Measurements from ENCODE around the gene AACS. TPM values are rescaled to one million over a fixed set of nuclear protein-coding genes. Genes with fewer than 3 reads are reported as not detected.

AACS gene
- total and polyA plus RNA-seq, 2 of the 13 experiments (the other 11 are each of a cell fraction or from before 2014, with no cell fraction given), result 23.3 to 28.8 TPM

DNA sequence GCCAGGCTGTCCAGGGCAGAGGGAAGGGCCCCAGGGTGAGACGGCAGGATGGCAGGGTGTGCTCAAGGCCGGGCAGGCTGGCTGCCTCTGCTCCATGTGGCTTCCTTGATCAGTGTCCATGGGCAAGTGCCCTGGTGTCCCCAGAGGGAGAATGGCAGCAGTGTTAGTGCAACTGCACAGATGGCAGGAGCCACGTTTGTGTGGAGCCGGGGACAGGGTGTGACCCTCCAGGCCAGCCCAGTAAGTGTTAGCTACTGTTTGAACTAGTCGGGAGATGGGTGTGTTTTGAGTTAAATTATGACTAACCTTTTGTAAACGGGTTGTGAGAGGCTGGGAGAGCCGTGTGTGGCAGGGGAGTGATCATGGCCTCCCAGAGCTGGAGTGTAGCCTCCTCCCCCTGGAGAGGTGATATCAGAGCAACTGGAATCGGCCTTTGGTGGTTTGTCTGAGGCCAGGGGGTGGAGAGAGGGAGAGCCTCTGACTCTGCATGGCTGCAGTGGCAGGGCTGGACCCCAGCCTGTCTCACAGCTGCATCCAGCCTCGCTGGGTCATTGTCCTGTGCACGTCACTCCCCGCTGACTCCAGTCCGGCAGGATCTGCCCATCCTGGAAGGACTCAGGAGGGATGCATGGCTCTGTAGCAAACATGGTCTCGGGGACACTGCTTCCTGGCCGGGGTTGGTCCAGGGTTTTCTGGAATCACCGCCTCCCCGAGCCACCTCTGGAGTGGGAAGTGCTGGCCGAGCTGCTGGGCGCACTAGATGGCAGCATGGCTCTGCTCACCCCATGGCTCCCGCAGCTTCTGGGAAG is 27.8 kb downstream of the AACS start (continued):
- TF ChIP-seq CREBL2 (CRISPR knock-in tag; IDR thresholded peaks at IDR 0.05; ENCODE audit: borderline replicate concordance), result no peak
- TF ChIP-seq NRL (CRISPR knock-in tag; IDR thresholded peaks at IDR 0.05; ENCODE audit: borderline replicate concordance), result no peak; the same call in 1 of the 2 replicates
- no peak for TF ChIP-seq KDM4B (CRISPR knock-in tag; IDR thresholded peaks at IDR 0.05)
- no peak for TF ChIP-seq ZNF326 (CRISPR knock-in tag; IDR thresholded peaks at IDR 0.05; ENCODE audit: borderline replicate concordance)
- TF ChIP-seq ZNF205 (CRISPR knock-in tag; IDR thresholded peaks at IDR 0.05), result peak; percentile 53; the same call in 1 of the 2 replicates
- peak; percentile 37; the same call in 1 of the 3 replicates for TF ChIP-seq MXI1 (IDR thresholded peaks at IDR 0.05; ENCODE audit: borderline replicate concordance, low read depth, low read length)
- TF ChIP-seq ZNF124 (CRISPR knock-in tag; IDR thresholded peaks at IDR 0.05), result no peak
- TF ChIP-seq ZSCAN22 (CRISPR knock-in tag; IDR thresholded peaks at IDR 0.05), result no peak
- TF ChIP-seq KLF15 (CRISPR knock-in tag; IDR thresholded peaks at IDR 0.05; ENCODE audit: borderline replicate concordance), result no peak
- TF ChIP-seq U2AF1 (optimal IDR thresholded peaks at IDR 0.05; ENCODE audit: low read depth, low read length), result no peak
- TF ChIP-seq ZNF3 (CRISPR knock-in tag; IDR thresholded peaks at IDR 0.05), result no peak
- no peak for TF ChIP-seq MLXIP (CRISPR knock-in tag; IDR thresholded peaks at IDR 0.05; ENCODE audit: borderline replicate concordance)
- TF ChIP-seq JUN (CRISPR knock-in tag; IDR thresholded peaks at IDR 0.05), result 0 out of 2 replicates have a peak, but pooled peaks have one; percentile 53
- peak; percentile 74 for TF ChIP-seq POLR2AphosphoS5 (IDR thresholded peaks at IDR 0.05; ENCODE audit: low read depth, low read length)
- TF ChIP-seq PAX8 (CRISPR knock-in tag; IDR thresholded peaks at IDR 0.05; ENCODE audit: borderline replicate concordance), result no peak
- TF ChIP-seq NFYC (CRISPR knock-in tag; IDR thresholded peaks at IDR 0.05), result 0 out of 2 replicates have a peak, but pooled peaks have one; percentile 10
- peak; percentile 56 for TF ChIP-seq MAX (IDR thresholded peaks at IDR 0.05)
- no peak for TF ChIP-seq ZSCAN9 (CRISPR knock-in tag; IDR thresholded peaks at IDR 0.05; ENCODE audit: borderline replicate concordance)
- TF ChIP-seq CEBPB (IDR thresholded peaks at IDR 0.05; ENCODE audit: borderline replicate concordance, low read depth, low read length), result no peak
- TF ChIP-seq FOXP4 (CRISPR knock-in tag; IDR thresholded peaks at IDR 0.05), result peak; percentile 56; the same call in 1 of the 2 replicates
- peak; percentile 75; the same call in 1 of the 2 replicates for TF ChIP-seq ZNF232 (CRISPR knock-in tag; IDR thresholded peaks at IDR 0.05; ENCODE audit: borderline replicate concordance)
- TF ChIP-seq GZF1 (CRISPR knock-in tag; IDR thresholded peaks at IDR 0.05), result peak; percentile 71; the same call in 1 of the 2 replicates
- TF ChIP-seq ZFP90 (CRISPR knock-in tag; IDR thresholded peaks at IDR 0.05; ENCODE audit: borderline replicate concordance), result peak; percentile 49; the same call in 1 of the 2 replicates
- TF ChIP-seq PHF20 (CRISPR knock-in tag; IDR thresholded peaks at IDR 0.05), result no peak; the same call in 1 of the 2 replicates
- TF ChIP-seq MYNN (CRISPR knock-in tag; IDR thresholded peaks at IDR 0.05; ENCODE audit: low read depth), result no peak
